ENCODE measurements around the gene GPSM1.

DNA sequence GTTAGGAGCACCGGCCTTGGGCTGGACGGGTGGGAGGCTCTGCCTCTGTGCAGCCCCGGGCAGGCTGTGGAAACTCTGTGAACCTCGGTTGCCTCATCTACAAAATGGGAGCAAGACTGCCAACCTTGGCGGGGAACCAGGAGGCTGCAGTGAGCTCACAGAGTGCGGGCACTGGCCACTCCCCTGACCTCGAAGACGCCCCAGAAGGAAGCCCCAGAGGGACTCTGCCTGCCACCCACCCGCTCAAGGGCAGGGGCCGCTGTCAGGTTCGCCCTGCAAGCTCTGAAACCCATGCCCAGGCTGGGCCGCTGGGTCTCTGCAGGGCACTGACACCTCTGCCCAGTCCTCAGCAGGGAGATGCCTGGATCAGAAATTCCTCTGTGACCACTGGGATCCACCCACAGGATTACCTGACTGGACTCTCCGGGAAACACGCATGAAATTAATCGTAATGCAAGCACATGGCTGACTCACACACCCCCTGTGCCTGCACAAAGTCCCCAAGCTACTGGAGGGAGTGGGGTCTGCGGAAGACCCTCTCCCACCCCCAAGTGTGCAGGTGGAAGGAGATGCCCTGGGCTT is 30.8 kb upstream of the GPSM1 start:
- TF ChIP-seq CTCF (conservative IDR thresholded peaks at IDR 0.05; ENCODE audit: low read length) (no peak), EZH2phosphoT487 (IDR thresholded peaks at IDR 0.05; ENCODE audit: borderline replicate concordance) (no peak)
